Tibial nerve (tissue), 4 donors: Measurements from ENCODE around the gene CSAD.
"Not testable (repeated sequence)": the region's sequence is repeated elsewhere in the genome, so short reads cannot be mapped to it uniquely, and the experiment has no call there.

Source experiments
- CTCF ChIP-seq, 5 experiments: fragments of 200-600 bp in 3 of 5; fragments of 450-650 bp in 2 of 5; sonication (generic) in 3 of 5; IDR thresholded peaks; one replicate each; pipeline ENCODE4 v1.5.1; 2016 to 2019; ENCODE audit warnings: antibody characterized with exemption in 5 of 5, mild to moderate bottlenecking in 3 of 5, moderate library complexity in 2 of 5
- EP300 ChIP-seq, 2 donors: sonication (generic); formaldehyde crosslinking; IDR thresholded peaks; one replicate each; pipeline ENCODE4 v1.6.1; 2017; ENCODE audit warnings: antibody characterized with exemption in 2 of 2, mild to moderate bottlenecking in 1 of 2
- POLR2A ChIP-seq, 2 donors: fragments of 450-650 bp; IDR thresholded peaks; one replicate each; pipeline ENCODE4 v1.6.1; 2017; ENCODE audit warnings: antibody characterized with exemption in 2 of 2, mild to moderate bottlenecking in 2 of 2, moderate library complexity in 2 of 2

- not testable (repeated sequence) for TF ChIP-seq EP300, POLR2A, CTCF (IDR thresholded peaks at IDR 0.05)
Observed at GRCh38 chr12:53202316-53202715, 21.6 kb upstream of the CSAD start.
